ENCODE results near the gene OSBPL5.

Gene OSBPL5

GRCh38 chr11:3171931-3172560 lies 6.9 kb upstream of the OSBPL5 start:
- Histone ChIP-seq H3K4me1 (ENCODE audit: control insufficient read depth, insufficient read depth, low read length) (no peaks in the 10 kb centered on the region), H3K4me3 (ENCODE audit: low read depth, low read length) (no peak overlapping the region), H3K36me3 (ENCODE audit: control insufficient read depth in 2 of 2, insufficient read depth in 1 of 2, low read length in 2 of 2) (no peaks in the 10 kb centered on the region), H3K27ac (ENCODE audit: extremely low read depth, low read depth, low read length) (no peak overlapping the region), H3K9me3 (ENCODE audit: control insufficient read depth, insufficient read depth, low read depth, low read length) (no peaks in the 10 kb centered on the region)
- ChIA-PET POLR2A (no interaction called here), CTCF (no interaction called here)
- TF ChIP-seq ZNF747 (tag by site-specific recombination; IDR thresholded peaks at IDR 0.05) = no peak
- TF ChIP-seq ZNF132 (tag by site-specific recombination; IDR thresholded peaks at IDR 0.05; ENCODE audit: borderline replicate concordance) = no peak
- TF ChIP-seq ZNF362 (tag by site-specific recombination; IDR thresholded peaks at IDR 0.05) = no peak
- TF ChIP-seq ZBTB7A (tag by site-specific recombination; IDR thresholded peaks at IDR 0.05; ENCODE audit: low read depth) = no peak

GRCh38 chr11:3170756-3171650 lies 5.9 kb upstream of the OSBPL5 start:
- CTCF ChIA-PET = no interaction called here
- no peak overlapping the region for H3K27ac ChIP-seq (ENCODE audit: extremely low read depth, low read depth, low read length)

More at GRCh38 chr11:3170756-3171650, 5.9 kb upstream of the OSBPL5 start:
- no peak for TF ChIP-seq ZNF169 (tag by site-specific recombination; IDR thresholded peaks at IDR 0.05)
- no peak for TF ChIP-seq ZSCAN16 (tag by site-specific recombination; IDR thresholded peaks at IDR 0.05)
- no peak for TF ChIP-seq ZNF692 (tag by site-specific recombination; IDR thresholded peaks at IDR 0.05)
- TF ChIP-seq HIC1 (tag by site-specific recombination; IDR thresholded peaks at IDR 0.05) = no peak
- TF ChIP-seq PRDM10 (tag by site-specific recombination; IDR thresholded peaks at IDR 0.05) = no peak
- no peak for TF ChIP-seq BCL11B (tag by site-specific recombination; IDR thresholded peaks at IDR 0.05; ENCODE audit: low read depth)
- TF ChIP-seq MZF1 (tag by site-specific recombination; IDR thresholded peaks at IDR 0.05; ENCODE audit: borderline replicate concordance) = no peak
- TF ChIP-seq ZNF513 (tag by site-specific recombination; IDR thresholded peaks at IDR 0.05) = no peak
- no peak for TF ChIP-seq ZNF280D (tag by site-specific recombination; IDR thresholded peaks at IDR 0.05)
- TF ChIP-seq ZNF555 (tag by site-specific recombination; conservative IDR thresholded peaks at IDR 0.05) = no peak
- Histone ChIP-seq H3K4me3 (ENCODE audit: low read depth, low read length) (no peak overlapping the region), H3K4me1 (ENCODE audit: control insufficient read depth, insufficient read depth, low read length) (no peaks in the 10 kb centered on the region), H3K36me3 (ENCODE audit: control insufficient read depth in 2 of 2, insufficient read depth in 1 of 2, low read length in 2 of 2) (no peaks in the 10 kb centered on the region), H3K9me3 (ENCODE audit: control insufficient read depth, insufficient read depth, low read depth, low read length) (no peaks in the 10 kb centered on the region)
- POLR2A ChIA-PET = no interaction called here

Data from HEK293 (cell line).